ENCODE data around the gene HS3ST6.
"Not testable (repeated sequence)": the region's sequence is repeated elsewhere in the genome, so short reads cannot be mapped to it uniquely, and the experiment has no call there.

GRCh38 chr16:1876066-1876465 lies 42.1 kb downstream of the HS3ST6 start:
- TF ChIP-seq, protein P1, sequence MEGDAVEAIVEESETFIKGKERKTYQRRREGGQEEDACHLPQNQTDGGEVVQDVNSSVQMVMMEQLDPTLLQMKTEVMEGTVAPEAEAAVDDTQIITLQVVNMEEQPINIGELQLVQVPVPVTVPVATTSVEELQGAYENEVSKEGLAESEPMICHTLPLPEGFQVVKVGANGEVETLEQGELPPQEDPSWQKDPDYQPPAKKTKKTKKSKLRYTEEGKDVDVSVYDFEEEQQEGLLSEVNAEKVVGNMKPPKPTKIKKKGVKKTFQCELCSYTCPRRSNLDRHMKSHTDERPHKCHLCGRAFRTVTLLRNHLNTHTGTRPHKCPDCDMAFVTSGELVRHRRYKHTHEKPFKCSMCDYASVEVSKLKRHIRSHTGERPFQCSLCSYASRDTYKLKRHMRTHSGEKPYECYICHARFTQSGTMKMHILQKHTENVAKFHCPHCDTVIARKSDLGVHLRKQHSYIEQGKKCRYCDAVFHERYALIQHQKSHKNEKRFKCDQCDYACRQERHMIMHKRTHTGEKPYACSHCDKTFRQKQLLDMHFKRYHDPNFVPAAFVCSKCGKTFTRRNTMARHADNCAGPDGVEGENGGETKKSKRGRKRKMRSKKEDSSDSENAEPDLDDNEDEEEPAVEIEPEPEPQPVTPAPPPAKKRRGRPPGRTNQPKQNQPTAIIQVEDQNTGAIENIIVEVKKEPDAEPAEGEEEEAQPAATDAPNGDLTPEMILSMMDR (IDR thresholded peaks at IDR 0.05), result not testable (repeated sequence)
- not testable (repeated sequence) for TF ChIP-seq EZH2 (IDR thresholded peaks at IDR 0.05)
